ENCODE measurements around the gene ELMOD3. TPM values are rescaled to one million over a fixed set of nuclear protein-coding genes. Genes with fewer than 3 reads are reported as not detected.

Gene ELMOD3
- total RNA-seq, 4 donors from 2014 or later, result 15.9 to 31.7 (median 25.0) TPM

DNA sequence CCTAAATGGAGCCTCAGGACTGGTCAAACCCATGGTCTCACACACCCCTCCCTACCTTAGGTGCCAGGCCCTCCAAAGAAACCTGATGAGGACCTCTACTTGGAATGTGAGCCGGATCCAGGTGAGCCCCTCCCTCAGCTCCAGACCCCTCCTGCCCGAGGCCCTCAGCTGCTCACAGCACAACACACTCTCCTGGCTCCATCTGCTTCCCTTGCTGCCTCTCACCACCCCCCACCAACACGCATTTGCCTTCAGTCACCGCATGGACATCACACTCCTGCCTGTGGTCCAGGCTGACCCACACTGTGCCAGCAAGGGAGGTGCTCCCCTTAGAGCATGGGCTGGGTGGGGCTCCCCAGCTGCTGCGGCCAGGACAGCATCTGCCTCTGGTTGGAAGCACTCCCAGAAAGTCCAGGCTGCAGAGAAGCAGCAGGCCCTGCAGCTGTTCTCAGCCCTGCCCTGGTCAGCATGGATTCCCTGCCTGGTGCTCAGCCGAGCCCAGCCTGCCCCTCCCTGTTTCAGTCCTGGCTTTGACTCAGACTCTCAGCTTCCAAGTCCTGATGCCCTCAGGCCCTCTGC is 79.0 kb downstream of the ELMOD3 start:
- ATAC-seq (peak; percentile 64), DNase-seq (peak; percentile 96 to 99)
- Histone ChIP-seq H3K27me3 (no peaks in the 10 kb centered on the region), H3K27ac (peak overlapping the region; percentile 85 to 98 (median 96)), H3K4me3 (peak overlapping the region in 1 of 4 donors; percentile 15), H3K9me3 (no peaks in the 10 kb centered on the region), H3K36me3 (no peaks in the 10 kb centered on the region), H3K4me1 (peaks cover 28 to 50% of the 10 kb centered on the region in 2 donors)
- intact Hi-C loops (cut with DNase I; ENCODE audit: low total_unique reads) (loop anchor here (1.0 kb wide), 2 partner anchors 72 to 106 kb away; partner anchors contain the start of gene MAT2A), in situ Hi-C loops (cut with MboI; ENCODE audit: low sequenced_read_pairs in 4 of 4) (no loop called here)
- peak; percentile 77 for TF ChIP-seq POLR2A (IDR thresholded peaks at IDR 0.05)
- peak in 1 of 5 experiments; percentile 18 for TF ChIP-seq CTCF (IDR thresholded peaks at IDR 0.05 in 4 of 5, conservative IDR thresholded peaks at IDR 0.05 in 1 of 5)

- Histone ChIP-seq H3K4me3 (no peak overlapping the region), H3K36me3 (no peaks in the 10 kb centered on the region), H3K27me3 (no peaks in the 10 kb centered on the region), H3K4me1 (peaks cover 31 to 54% of the 10 kb centered on the region in 2 donors), H3K27ac (peak overlapping the region; percentile 85 to 98 (median 96)), H3K9me3 (no peaks in the 10 kb centered on the region)
- DNase-seq (peak in 1 of 2 donors; percentile 39), ATAC-seq (no peak)
- in situ Hi-C loops (cut with MboI; ENCODE audit: low sequenced_read_pairs in 4 of 4), result no loop called here
- intact Hi-C loops (cut with DNase I; ENCODE audit: low total_unique reads), result loop anchor here (5.0 kb wide), 1 partner anchor 168 kb away; the partner anchor contains the start of gene TMEM150A
- TF ChIP-seq CTCF (IDR thresholded peaks at IDR 0.05 in 4 of 5, conservative IDR thresholded peaks at IDR 0.05 in 1 of 5) (no peak), POLR2A (IDR thresholded peaks at IDR 0.05) (no peak)
Measured at GRCh38 chr2:85434696-85435095, 80.1 kb downstream of the ELMOD3 start.

DNA sequence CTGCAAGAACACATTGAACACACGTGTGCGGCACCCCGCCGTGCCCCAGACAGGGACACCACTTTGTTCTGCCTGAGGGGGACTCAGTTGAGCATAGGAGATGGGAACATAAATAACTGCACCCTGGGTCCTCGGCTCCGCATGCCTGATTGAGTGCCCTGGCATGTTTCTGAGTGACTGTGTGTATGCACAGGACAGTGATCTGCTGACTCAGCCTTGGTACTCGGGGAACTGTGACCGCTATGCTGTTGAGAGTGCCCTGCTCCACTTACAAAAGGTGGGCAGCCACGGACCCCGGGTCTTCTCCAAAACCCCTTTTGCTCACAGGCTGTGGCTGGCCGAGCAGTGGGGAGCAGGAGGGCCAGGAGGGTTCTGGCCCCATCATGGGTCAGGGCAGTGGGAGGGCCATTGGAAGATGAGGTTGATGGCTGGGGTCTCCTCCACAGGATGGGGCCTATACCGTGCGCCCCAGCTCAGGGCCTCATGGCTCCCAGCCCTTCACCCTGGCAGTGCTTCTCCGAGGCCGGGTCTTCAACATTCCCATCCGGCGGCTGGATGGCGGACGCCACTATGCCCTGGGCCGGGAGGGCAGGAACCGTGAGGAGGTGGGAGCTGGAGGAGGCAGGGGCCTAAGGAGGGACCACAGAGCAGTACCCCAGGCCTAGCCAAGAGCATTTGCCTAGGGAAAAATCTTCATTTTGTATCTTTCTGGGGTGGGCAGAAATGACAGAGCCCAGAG is 80.8 kb downstream of the ELMOD3 start:
- Histone ChIP-seq H3K4me3 (no peak overlapping the region), H3K27ac (peak overlapping the region; percentile 85 to 98 (median 96)), H3K27me3 (no peaks in the 10 kb centered on the region), H3K9me3 (no peaks in the 10 kb centered on the region), H3K36me3 (no peaks in the 10 kb centered on the region), H3K4me1 (peaks cover 31 to 54% of the 10 kb centered on the region in 2 donors)
- TF ChIP-seq CTCF (IDR thresholded peaks at IDR 0.05 in 4 of 5, conservative IDR thresholded peaks at IDR 0.05 in 1 of 5), result no peak
- no peak for TF ChIP-seq POLR2A (IDR thresholded peaks at IDR 0.05)
- in situ Hi-C loops (cut with MboI; ENCODE audit: low sequenced_read_pairs in 4 of 4) (no loop called here), intact Hi-C loops (cut with DNase I; ENCODE audit: low total_unique reads) (loop anchor here (5.0 kb wide), 1 partner anchor 167 kb away; the partner anchor contains the start of gene TMEM150A)
- DNase-seq, result peak in 1 of 2 donors; percentile 44
- ATAC-seq, result no peak

DNA sequence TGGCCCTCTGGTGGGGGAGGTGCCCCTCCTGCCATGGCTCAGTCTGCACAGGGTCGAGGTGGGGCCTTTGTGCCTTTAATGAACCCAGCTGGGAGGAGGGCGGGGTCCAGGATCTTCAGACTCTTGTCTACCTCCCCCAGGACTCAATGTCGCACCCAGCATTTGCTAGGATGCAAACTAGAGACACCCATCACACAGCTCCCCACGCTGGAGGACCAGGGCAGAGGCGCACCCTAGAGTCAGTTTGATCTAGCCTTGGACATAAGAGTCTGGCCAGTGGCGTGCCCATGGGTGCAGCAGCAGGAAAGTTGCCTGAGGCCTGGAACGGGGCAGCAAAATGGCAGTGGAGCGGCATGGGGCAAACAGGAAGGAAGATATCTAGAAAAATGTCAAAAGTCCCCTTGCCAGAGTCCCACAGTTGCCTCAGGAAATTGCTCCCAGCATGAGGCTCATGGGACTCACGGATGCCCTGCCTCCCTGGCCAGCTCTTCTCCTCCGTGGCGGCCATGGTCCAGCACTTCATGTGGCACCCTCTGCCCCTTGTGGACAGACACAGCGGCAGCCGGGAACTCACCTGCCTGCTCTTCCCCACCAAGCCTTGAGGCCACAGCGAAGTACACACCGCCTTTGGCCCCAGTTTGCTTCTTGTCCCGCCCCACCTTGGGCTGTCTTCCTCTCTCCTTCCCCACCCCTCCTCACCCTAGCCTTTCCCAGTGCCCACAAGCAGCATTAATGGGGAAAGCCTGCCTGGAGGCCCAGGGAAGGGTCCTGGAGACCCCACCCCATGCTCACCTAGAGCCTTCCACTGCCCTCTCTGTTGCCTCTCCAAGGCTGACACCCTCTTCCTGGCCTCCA is 81.6 kb downstream of the ELMOD3 start:
- Histone ChIP-seq H3K27ac (peak overlapping the region; percentile 85 to 98 (median 96)), H3K4me3 (no peak overlapping the region), H3K4me1 (peaks cover 31 to 54% of the 10 kb centered on the region in 2 donors), H3K27me3 (no peaks in the 10 kb centered on the region), H3K9me3 (no peaks in the 10 kb centered on the region), H3K36me3 (no peaks in the 10 kb centered on the region)
- no peak for TF ChIP-seq POLR2A (IDR thresholded peaks at IDR 0.05)
- TF ChIP-seq CTCF (IDR thresholded peaks at IDR 0.05 in 4 of 5, conservative IDR thresholded peaks at IDR 0.05 in 1 of 5), result no peak
- in situ Hi-C loops (cut with MboI; ENCODE audit: low sequenced_read_pairs in 4 of 4) (no loop called here), intact Hi-C loops (cut with DNase I; ENCODE audit: low total_unique reads) (loop anchor here (5.0 kb wide), 1 partner anchor 166 kb away; the partner anchor contains the start of gene TMEM150A)
- DNase-seq, result no peak
- ATAC-seq, result no peak
